Transverse colon (tissue), 3 donors: Measurements from ENCODE around the gene NUP133.
"Not testable (repeated sequence)": the region's sequence is repeated elsewhere in the genome, so short reads cannot be mapped to it uniquely, and the experiment has no call there.

Experiments
- EP300 ChIP-seq: sonication (generic); formaldehyde crosslinking; IDR thresholded peaks from one replicate; pipeline ENCODE4 v1.6.1; 2017; ENCODE audit warnings: antibody characterized with exemption, low read depth
- POLR2A ChIP-seq: fragments of 450-650 bp; IDR thresholded peaks from one replicate; pipeline ENCODE4 v1.6.1; 2016; ENCODE audit warnings: antibody characterized with exemption, mild to moderate bottlenecking, moderate library complexity
- TF ChIP-seq, protein P1 (sequence below), 5 experiments: fragments of 200-600 bp in 3 of 5; fragments of 450-650 bp in 2 of 5; sonication (generic) in 3 of 5; IDR thresholded peaks; 1 replicate in 2 of 5; 2 replicates in 3 of 5; pipeline ENCODE4 v1.5.1; 2016 to 2017; ENCODE audit warnings: antibody characterized with exemption in 5 of 5, inconsistent platforms in 3 of 5, mild to moderate bottlenecking in 2 of 5, moderate library complexity in 1 of 5

DNA sequence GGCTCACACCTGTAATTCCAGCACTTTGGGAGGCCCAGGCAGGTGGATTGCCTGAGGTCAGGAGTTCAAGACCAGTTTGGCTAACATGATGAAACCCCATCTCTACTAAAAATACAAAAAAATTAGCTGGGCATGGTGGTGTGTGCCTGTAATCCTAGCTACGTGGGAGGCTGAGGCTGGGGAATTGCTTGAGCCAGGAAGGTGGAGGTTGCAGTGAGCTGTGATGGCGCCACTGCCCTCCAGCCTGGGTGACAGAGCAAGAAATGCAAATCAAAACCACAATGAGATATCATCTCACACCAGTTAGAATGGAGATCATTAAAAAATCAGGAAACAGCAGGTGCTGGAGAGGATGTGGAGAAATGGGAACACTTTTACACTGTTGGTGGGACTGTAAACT is 3.1 kb upstream of the NUP133 start:
- TF ChIP-seq, protein P1, sequence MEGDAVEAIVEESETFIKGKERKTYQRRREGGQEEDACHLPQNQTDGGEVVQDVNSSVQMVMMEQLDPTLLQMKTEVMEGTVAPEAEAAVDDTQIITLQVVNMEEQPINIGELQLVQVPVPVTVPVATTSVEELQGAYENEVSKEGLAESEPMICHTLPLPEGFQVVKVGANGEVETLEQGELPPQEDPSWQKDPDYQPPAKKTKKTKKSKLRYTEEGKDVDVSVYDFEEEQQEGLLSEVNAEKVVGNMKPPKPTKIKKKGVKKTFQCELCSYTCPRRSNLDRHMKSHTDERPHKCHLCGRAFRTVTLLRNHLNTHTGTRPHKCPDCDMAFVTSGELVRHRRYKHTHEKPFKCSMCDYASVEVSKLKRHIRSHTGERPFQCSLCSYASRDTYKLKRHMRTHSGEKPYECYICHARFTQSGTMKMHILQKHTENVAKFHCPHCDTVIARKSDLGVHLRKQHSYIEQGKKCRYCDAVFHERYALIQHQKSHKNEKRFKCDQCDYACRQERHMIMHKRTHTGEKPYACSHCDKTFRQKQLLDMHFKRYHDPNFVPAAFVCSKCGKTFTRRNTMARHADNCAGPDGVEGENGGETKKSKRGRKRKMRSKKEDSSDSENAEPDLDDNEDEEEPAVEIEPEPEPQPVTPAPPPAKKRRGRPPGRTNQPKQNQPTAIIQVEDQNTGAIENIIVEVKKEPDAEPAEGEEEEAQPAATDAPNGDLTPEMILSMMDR (IDR thresholded peaks at IDR 0.05): not testable (repeated sequence)
- TF ChIP-seq POLR2A, EP300: not testable (repeated sequence)
